ENCODE measurements around the gene CLCN7. TPM values are rescaled to one million over a fixed set of nuclear protein-coding genes. Genes with fewer than 3 reads are reported as not detected.

Gene CLCN7
- total and polyA plus RNA-seq, 2 of the 4 experiments (the other 2 are of a cell fraction), result 10.8 to 45.2 TPM

- Histone ChIP-seq H4K8ac (ENCODE audit: low read depth in 2 of 2, low read length in 2 of 2) (no peak overlapping the region), H2BK15ac (ENCODE audit: low read depth, low read length) (no peak overlapping the region), H3K14ac (replicated peaks; ENCODE audit: low read depth, low read length) (no peak overlapping the region), H3K27me3 (ENCODE audit: control insufficient read depth, insufficient read depth, low read length) (no peaks in the 10 kb centered on the region), H3K36me3 (ENCODE audit: control insufficient read depth, insufficient read depth, low read length) (peaks cover 39% of the 10 kb centered on the region), H4K91ac (ENCODE audit: insufficient read depth, low read depth, low read length) (no peak overlapping the region), H2BK5ac (ENCODE audit: low read depth, low read length, poor library complexity, severe bottlenecking) (no peak overlapping the region), H2AK9ac (replicated peaks; ENCODE audit: low read depth, low read length, poor library complexity) (no peak overlapping the region), H2AFZ (replicated peaks; ENCODE audit: low read length, poor library complexity) (no peak overlapping the region), H3K27ac (ENCODE audit: insufficient read depth, low read length) (no peak overlapping the region), H3K18ac (ENCODE audit: low read depth, low read length) (no peak overlapping the region), H3K9ac (ENCODE audit: low read depth, low read length) (no peak overlapping the region), H4K20me1 (ENCODE audit: insufficient read depth, low read length) (no peaks in the 10 kb centered on the region; the same call in 1 of the 2 replicates), H2AK5ac (ENCODE audit: low read depth, low read length) (no peak overlapping the region), H4K5ac (ENCODE audit: low read depth, low read length) (no peak overlapping the region), H3K23ac (ENCODE audit: low read depth, low read length) (no peak overlapping the region), H2BK20ac (ENCODE audit: low read depth, low read length) (no peak overlapping the region), H3K4ac (ENCODE audit: low read depth, low read length) (no peak overlapping the region), H3K9me3 (ENCODE audit: control insufficient read depth, insufficient read depth, low read length) (no peaks in the 10 kb centered on the region), H3K4me2 (ENCODE audit: low read depth, low read length) (no peak overlapping the region), H2BK120ac (ENCODE audit: low read depth, low read length) (no peak overlapping the region), H3K4me3 (ENCODE audit: insufficient read depth, low read depth, low read length) (no peak overlapping the region), H3K56ac (ENCODE audit: extremely low read depth, insufficient read depth, low read length) (no peak overlapping the region), H3K79me1 (ENCODE audit: low read depth in 1 of 2, low read length in 2 of 2) (no peaks in the 10 kb centered on the region), H3K4me1 (ENCODE audit: control insufficient read depth, insufficient read depth, low read length) (no peaks in the 10 kb centered on the region), H3K9me1 (ENCODE audit: insufficient read depth, low read length) (no peaks in the 10 kb centered on the region)
- BruUV-seq (replicated peaks), result no TSS peak
- ATAC-seq (ENCODE audit: low read depth) (no peak), DNase-seq (no peak)
- WGBS, 2 experiments (ENCODE audit: extremely low coverage in 2 of 2, insufficient read length in 1 of 2), result 95% methylated on average over 19 of the region's 37 CpGs; no CpG with 5 or more reads in 1 of the 2 experiments
- ChIA-PET POLR2A (ENCODE audit: unreplicated experiment) (no interaction called here), CTCF (no interaction called here)
- in situ Hi-C loops (cut with MboI; ENCODE audit: low sequenced_read_pairs) (no loop called here), intact Hi-C loops (cut with micrococcal nuclease) (no loop called here), dilution Hi-C loops (cut with HindIII; ENCODE audit: low sequenced_read_pairs, unreplicated experiment) (no loop called here)
- no peak for TF ChIP-seq SMC3 (IDR thresholded peaks at IDR 0.05; ENCODE audit: low read depth, low read length)
- no peak for TF ChIP-seq MAZ (IDR thresholded peaks at IDR 0.05; ENCODE audit: borderline replicate concordance, low read depth, low read length)
- TF ChIP-seq CTCF (conservative IDR thresholded peaks at IDR 0.05; ENCODE audit: low read depth, low read length), result no peak
- TF ChIP-seq RCOR1 (IDR thresholded peaks at IDR 0.05; ENCODE audit: insufficient replicate concordance, low read length), result no peak
- no peak for TF ChIP-seq BHLHE40 (IDR thresholded peaks at IDR 0.05; ENCODE audit: low read depth, low read length)
- TF ChIP-seq USF2 (IDR thresholded peaks at IDR 0.05; ENCODE audit: low read depth, low read length), result no peak
Measured at GRCh38 chr16:1505073-1505844, 30.4 kb upstream of the CLCN7 start.

All from IMR-90 (cell line).